ENCODE results near the gene MYLK3.
A peak's percentile ranks its signal among the peaks of the same experiment; 100 is the strongest.
"Not testable (repeated sequence)": the region's sequence is repeated elsewhere in the genome, so short reads cannot be mapped to it uniquely, and the experiment has no call there.

The MYLK3 gene

GRCh38 chr16:46747777-46748651 lies at the start of gene MYLK3:
TSS of gene MYLK3 (minus strand) at chr16:46748344. CDS start at chr16:46748193, 151 bp downstream.
- DNase-seq (ENCODE audit: low read depth), result no peak

DNA sequence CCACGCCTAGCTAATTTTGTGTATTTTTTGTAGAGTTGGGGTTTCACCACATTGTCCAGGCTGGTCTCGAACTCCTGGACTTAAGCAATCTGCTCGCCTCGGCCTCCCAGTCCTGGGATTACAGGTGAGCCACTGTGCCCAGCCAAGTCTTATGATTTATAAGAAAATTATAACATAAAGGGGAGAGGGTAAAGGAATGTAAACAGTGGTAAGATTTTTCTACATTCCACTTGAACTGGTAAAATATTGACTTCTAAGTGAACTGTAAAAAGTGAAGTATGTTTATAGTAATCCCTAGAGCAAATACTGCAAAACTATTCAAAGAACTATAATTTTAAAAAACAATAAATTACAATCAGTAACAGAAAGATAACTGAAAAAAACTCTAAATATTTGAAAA lies 49.4 kb upstream of the MYLK3 start:
- no peak for DNase-seq (ENCODE audit: low read depth)

DNA sequence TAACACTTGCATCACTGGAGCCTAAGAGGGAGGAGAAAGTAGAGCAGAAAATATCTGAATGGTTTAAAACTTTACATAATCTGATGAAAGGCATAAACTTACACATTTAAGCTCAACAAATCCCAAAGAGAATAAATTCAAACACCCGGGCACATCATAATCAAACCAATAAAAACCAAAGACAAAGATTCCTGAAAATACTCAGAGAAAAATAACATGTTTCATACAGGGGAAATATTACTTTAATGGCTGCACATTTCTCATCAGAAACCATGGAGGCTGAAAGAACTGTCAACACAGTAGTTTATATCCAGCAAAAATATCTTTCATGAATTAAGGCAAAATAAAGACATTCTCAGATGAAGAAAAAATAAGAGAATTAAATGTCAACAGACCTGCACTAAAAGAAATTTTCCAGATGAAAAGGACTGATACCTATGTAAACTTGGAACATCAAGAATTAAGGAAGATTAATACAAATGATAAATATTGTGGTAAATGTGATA lies 48.7 kb upstream of the MYLK3 start:
- DNase-seq (ENCODE audit: low read depth), result no peak

DNA sequence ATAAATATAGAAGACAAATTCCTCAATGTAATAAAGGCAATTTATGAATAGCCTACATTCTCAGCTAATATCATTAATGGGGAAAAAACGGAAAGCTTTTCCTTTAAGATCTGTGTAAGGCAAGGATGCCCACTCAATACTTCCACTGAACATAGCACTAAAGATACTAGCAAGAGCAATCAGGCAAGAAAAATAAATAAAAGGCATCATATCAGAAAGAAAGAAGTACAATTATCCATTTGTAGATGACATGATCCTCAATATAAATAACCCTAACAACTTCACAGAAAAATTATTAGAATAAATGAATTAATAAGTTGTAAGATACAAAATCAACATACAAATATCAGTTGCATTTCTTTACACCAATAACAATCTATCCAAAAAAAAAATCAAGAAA lies 45.7 kb upstream of the MYLK3 start:
- no peak for DNase-seq (ENCODE audit: low read depth)

DNA sequence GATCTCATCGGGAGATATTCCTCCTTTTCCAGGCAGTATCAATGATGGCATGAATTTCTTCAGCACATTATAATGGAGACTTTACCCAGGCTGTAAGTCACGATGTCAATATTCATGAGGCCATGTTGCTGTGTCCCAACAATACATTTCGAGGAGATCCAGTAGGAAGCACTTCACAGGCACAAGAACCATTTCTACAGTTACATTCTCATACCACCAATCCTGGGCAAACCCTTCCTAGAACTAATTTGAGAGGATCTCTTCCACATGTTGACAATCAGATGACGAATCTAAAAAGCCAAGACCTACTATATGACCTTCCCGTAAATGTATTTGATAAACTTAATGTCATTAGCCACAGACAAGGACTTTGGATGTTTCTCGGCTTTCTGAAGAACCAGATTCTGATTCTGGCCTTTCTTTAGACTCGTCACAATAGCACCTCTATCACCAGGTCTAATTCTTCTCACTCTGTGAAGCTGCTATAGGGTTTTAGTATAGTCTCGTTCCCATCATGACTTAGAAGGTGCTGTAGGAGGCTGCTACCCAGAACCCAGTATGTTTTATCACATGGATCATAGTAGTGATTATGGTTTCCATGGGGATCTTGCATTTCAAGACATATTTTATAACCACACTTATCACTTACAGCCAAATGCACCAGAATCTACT lies 42.6 kb upstream of the MYLK3 start:
- no peak for DNase-seq (ENCODE audit: low read depth)

- DNase-seq (ENCODE audit: low read depth), result peak; percentile 48
These were observed 41.6 kb upstream of the MYLK3 start for GRCh38 chr16:46789499-46790414.

GRCh38 chr16:46788891-46789474 lies 40.8 kb upstream of the MYLK3 start:
- DNase-seq (ENCODE audit: low read depth), result no peak

DNA sequence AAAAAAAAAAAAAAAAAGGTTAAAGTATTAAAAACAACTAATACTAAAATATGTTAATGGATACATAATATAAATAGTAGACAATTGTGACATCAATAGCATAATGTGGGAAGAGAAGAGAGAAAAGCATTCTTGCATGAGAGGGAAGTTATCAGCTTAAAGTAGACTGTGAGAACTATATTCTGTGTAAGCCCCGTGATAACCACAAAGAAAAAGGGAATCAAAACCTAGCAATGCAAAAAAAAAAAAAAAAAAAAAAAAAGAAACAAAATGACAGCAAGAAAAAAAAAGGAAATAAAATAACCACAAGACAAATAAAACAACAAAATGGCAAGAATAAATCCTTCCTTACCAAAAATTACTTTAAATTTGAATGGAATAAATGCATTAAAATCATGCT lies 39.8 kb upstream of the MYLK3 start:
- no peak for DNase-seq (ENCODE audit: low read depth)

DNA sequence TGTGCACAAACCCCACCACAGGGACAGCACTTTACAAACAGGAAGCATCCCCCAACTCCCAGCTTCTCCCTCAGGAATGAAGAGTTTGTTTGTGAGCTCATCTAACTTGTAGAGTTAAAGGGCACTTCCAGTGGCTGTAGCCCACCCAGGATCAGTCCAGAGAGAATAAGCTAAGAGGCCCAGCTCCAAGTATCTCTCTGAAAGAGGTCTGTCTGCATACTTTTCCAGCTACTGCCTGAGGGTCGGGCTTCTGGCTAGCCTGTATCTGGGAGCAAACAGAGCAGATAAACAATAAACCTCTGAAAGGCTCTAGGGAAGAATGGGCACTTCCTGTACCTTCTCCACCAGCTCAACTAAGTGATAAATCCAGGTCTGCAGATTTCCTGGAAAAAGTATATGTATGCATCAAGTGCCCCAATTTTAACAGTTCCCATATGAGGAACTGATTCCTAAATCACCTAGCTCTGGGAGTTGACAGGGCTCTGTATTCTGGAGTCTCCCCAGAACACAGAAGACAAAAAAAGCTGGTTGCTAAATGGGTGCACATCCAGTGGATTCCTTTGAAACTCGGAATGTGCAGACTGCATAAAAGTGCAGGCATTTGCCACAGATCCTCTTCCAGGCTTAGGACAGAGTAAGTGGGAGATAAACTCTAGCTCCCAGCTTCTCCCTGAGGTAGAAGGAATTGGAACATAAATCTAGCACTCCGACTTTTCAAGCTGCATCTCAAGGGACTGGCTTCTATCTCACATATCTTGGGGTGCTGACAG lies 37.1 kb upstream of the MYLK3 start:
- DNase-seq (ENCODE audit: low read depth), result no peak

DNA sequence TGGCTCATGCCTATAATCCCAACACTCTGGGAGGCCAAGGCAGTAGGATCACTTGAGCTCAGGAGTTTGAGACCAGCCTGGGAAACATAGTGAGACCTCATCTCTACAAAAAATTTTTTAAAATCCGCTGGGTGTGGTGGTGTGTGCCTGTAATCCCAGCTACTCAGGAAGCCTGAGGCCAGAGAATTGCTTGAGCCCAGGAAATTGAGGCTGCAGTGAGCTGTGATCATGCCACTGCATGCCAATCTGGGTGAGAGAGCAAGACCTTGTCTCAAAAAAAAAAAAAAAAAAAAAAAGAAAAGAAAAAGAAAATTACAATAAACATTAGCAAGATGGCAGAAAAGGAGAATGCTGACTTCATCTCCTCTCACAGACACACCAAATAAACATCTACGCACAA lies 36.4 kb upstream of the MYLK3 start:
- not testable (repeated sequence) for DNase-seq (ENCODE audit: low read depth)

DNA sequence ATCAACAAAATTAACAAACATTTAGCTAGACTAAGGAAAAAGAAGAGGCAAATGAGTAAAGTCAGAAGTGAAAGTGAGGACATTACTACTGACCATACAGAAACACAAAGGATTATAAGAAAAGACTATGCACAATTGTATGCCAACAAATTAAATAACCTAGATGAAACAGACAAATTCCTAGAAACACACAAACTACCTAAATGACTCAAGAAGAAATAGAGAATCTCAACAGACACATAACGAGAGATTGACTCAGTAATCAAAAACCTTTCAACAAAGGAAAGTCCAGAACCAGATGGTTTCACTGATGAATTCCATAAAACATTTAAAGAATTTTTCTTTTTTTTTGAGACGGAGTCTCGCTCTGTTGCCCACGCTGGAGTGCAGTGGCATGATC lies 35.7 kb upstream of the MYLK3 start:
- no peak for DNase-seq (ENCODE audit: low read depth)

- DNase-seq (ENCODE audit: low read depth), result no peak
These were observed 34.2 kb upstream of the MYLK3 start for GRCh38 chr16:46782320-46782719.

DNA sequence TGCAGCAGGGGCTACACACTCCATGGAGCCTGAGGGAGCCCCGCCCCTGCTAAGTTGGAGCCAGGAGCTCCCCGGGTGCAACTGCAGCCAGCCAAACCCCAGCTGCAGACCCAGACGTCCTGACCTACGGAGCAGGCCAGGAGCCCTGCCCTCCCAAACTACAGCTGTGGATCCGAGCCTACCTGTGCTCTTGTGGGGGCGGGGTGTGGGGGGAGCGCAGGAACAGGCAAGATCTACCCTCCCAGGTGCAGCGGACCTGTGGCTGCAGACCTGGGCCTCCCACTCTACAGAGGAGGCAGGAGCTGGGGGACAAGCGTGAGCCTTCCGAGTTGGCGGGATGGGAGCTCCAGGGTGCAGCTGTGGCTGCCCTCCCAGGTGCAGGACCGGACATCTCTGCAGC lies 29.7 kb upstream of the MYLK3 start:
- no peak for DNase-seq (ENCODE audit: low read depth)

DNA sequence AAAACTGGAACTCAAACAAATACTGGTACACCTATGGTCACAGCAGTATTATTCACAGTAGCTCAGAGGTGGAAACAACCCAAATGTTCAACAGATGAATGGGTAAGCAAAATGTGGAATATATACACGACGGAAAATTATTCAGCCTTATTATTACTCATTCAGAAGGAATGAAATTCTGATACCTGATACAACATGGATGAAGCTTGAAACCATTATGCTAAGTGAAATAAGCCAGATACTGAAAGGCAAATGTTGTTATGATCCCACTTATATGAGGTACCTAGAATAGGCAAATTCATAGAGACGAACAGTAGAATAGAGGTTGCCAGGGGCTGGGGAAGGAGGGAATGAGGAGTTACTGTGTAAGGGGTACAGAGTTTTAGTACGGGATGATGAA lies 27.1 kb upstream of the MYLK3 start:
- peak; percentile 6 for DNase-seq (ENCODE audit: low read depth)

GRCh38 chr16:46774743-46775177 lies 26.6 kb upstream of the MYLK3 start:
- peak; percentile 9 for DNase-seq (ENCODE audit: low read depth)

DNA sequence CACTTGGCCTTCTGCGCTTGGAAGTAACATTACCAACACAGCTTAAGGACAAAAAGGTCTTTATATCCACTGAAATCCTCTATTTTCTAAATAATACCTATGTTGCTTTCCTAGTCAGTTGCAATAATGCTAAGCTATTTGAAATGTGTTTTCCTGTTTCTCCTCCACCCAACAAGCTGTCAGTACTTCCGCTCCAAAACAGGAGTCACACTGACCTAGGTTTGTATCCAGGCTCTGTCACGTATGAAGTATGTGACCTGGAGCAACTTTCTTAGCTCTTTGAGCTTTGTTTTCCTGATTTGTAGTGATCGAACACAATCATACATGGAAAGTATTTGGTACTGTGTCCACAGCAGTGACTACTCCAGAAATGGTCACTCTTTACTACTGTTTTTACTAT lies 24.3 kb upstream of the MYLK3 start:
- no peak for DNase-seq (ENCODE audit: low read depth)

DNA sequence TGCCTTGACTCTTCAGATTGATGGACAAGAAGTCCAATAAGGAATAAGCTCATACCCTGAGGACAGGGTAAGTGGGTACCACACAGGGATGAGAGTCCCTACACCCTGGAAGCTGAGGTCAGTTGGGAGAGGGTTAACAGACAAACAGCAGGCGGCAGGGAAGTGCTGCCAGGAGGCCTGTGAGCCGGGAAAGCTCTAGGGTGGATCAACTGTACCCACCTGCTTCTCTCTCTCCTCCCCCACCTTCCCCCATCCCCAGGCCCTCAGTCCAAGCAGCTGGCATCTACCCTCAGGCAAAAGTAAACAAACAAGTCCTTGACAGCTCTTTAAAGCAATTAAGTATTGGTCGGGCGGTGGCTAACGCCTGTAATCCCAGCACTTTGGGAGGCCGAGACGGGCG lies 20.7 kb upstream of the MYLK3 start:
- DNase-seq (ENCODE audit: low read depth), result no peak

- no peak for DNase-seq (ENCODE audit: low read depth)
These were observed 16.9 kb upstream of the MYLK3 start for GRCh38 chr16:46765050-46765449.

DNA sequence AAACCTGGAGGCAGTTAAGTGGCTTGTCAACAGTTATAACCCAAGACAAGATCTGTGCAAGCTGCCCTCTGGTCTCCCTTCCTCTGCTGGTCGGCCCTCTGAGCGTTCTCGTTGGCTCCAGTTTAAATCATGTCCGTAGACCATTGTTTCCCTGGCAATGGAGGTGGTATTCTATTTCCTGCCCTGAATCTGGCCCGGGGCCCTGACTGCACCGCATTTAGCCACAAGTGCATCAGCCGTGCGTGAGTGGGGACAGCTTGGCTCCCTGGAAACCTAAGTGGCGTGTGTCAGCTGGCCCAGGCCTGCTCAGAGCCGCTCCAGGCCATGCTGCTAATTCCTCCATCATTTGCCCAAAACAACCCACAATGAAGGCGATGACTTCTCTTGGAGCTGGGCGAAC lies 15.0 kb upstream of the MYLK3 start:
- DNase-seq (ENCODE audit: low read depth), result no peak

- no peak for DNase-seq (ENCODE audit: low read depth)
These were observed 14.4 kb upstream of the MYLK3 start for GRCh38 chr16:46762583-46762982.

DNA sequence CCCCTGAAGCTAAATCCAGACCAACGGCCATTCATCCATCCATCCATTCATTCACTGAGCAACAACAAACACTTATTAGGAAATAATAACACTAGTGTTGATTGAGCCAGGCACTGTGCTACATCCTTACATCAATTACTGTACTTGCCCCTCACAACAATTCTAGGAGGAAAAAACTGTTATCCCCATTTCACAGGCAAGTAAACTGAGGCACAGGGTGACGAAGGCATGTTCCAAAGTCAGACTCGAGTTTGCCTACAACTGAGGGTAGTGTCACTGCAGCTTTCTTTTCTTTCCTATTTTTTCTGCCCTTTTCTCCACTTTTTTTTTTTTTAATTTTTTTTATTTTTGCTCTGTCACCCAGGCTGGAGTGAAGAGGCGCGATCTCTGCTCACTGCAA lies 11.2 kb upstream of the MYLK3 start:
- DNase-seq (ENCODE audit: low read depth), result no peak

All from fibroblast of gingiva (primary cell).